DMS153 treated with DMSO at 0.1 percent for 48 hours (cell line): ENCODE measurements around the gene OR13J1.
"Not testable (repeated sequence)": the region's sequence is repeated elsewhere in the genome, so short reads cannot be mapped to it uniquely, and the experiment has no call there.

Source experiments
- DNase-seq: peaks from one replicate; lab custom pipeline; 2025; ENCODE audit not compliant: unreplicated experiment; lab: John Stamatoyannopoulos, UW

OR13J1 gene

DNA sequence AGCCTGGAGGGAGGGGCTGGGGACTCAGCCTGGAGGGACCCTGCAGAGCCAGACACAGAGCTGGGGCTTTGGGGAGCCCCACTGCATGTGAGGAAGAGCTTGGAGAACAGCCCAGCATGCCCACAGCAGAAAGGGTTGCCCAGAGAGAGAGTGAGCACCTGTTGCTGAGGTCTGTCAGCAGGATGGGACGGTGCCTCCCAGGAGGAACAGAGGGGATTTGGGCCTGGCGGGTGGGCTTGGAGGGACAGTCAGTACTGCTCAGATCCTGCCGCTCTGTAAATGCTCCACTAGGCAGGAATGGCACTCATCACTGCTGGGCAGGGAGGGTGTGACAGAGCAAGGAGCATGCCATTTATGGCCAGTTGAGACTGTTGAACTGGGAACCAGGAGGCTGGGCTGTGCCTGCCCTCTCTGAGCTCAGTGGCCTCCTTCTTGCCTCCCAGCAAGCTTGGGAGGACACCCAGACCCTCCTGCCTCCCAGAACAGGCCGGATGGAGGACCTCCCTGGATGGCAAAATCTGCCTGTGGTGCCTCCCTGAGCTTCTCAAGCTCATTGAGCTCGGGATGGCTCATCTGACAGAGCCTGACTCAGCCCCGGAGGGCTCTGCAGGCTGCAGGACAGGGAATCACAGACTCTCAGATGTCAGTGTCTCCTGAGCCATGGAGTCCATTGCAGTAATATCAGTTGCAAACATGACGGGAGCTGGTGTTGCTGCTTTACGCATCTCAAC, 35.0 kb upstream of the OR13J1 start:
- no peak for DNase-seq

- DNase-seq: no peak
Observed at GRCh38 chr9:35904338-35904737, 34.1 kb upstream of the OR13J1 start.

DNA sequence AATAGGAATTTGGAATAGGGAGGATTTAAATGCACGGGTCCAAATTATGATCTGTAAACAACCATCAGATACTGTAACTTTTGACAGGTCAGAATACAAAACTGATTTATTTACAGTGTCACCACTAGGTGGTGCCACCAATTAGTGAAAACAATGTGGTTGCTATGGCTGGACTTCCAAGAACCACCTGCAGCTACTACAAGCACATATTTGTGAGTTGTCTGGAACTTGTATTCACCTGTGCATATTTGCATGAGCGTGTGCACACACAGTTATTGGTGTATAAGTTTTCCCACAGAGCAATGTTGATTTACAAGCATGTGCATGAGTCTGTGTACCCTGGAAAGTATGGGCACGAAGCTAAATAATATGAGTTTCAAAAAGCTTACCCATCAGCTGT, 32.8 kb upstream of the OR13J1 start:
- peak; percentile 59 for DNase-seq

DNA sequence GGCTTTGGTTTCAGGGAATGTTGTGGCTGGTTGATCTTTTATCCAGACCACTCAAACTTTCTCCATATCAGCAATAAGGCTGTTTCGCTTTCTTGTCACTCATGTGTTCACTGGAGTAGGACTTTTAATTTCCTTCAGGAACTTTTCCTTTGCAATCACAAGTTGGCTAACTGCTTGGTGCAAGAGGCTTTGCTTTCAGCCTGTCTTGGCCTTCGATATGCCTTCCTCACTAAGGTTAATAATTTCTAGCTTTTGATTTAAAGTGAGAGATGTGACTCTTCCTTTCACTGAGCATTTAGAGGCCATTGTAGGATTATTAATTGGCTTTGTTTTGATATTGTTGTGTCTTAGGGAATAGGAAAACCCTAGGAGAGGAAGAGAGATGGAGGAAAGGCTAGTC, 28.8 kb upstream of the OR13J1 start:
- DNase-seq: no peak

- no peak for DNase-seq
Observed at GRCh38 chr9:35898337-35898736, 28.1 kb upstream of the OR13J1 start.

GRCh38 chr9:35897376-35898099, 27.3 kb upstream of the OR13J1 start:
- not testable (repeated sequence) for DNase-seq

DNA sequence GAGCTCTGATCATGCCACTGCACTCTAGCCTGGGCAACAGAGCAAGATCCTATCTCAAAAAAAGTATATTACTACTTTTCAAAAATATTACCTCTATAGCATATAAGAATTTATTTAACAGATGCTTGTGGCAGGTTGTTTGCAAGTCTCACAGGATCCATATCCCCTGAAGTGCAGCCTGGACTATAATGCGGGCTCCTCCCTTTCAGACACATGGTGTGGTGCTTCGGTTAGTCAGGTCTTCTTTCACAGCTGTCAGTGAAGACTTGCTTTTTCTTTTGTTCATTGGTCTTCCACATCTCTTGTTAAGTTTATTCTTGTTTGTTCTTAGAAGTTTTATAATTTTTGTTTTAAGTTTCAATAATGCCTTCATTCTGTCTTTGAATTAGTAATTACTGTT, 26.4 kb upstream of the OR13J1 start:
- no peak for DNase-seq

DNA sequence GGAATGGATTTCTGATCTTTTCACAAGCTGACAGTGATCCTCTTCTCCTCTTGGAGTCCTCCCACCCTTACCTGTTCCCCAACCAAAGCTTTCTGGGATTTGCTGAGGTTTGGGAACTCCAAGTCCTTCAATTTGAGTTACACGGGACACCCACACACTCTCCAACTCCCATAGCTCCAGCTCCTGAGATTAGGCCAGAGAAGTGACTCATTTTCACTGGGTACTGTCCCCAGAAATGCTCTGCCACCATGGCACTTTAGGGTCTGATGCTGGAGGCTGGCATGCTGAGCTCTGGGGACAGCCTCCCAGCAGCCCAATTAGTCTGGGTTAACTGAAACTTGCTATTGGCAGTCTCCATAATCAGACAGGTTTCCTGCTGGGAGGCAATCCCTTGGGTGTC, 21.9 kb upstream of the OR13J1 start:
- no peak for DNase-seq

GRCh38 chr9:35891646-35892045, 21.4 kb upstream of the OR13J1 start:
- no peak for DNase-seq

DNA sequence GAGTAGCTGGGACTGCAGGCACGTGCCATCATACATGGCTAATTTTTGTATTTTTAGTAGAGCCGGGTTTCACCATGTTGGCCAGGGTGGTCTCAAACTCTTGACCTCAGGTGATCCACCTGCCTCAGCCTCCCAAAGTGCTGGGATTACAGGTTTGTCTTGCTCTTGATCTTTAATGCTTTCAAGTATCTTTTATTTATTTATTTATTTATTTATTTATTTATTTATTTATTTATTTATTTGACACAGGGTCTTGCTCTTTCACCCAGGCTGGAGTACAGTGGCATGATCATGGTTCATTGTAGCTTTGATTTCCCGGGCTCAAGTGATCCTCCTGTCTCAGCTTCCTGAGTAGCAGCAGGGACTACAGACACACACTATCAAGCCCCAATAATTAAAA, 14.7 kb upstream of the OR13J1 start:
- not testable (repeated sequence) for DNase-seq

DNA sequence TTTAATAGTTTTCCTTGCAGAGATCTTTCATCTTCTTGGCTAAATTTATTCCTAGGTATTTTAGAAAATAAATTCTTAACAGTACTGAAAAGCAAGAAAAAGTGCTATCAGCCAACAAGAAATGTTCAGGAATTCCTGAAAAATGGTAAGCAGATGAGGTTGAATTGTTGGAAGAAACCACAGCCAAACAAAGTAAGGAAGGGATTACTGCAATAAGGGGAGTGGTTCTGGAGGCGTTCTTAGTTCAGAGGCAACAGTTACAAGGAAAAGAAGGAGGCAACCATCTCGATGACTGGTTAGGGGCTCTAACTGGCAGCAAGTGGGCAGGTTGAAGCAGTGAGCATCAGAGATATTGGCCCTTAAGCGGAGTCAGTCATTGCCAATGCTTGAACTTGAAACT, 12.8 kb upstream of the OR13J1 start:
- DNase-seq: no peak

DNA sequence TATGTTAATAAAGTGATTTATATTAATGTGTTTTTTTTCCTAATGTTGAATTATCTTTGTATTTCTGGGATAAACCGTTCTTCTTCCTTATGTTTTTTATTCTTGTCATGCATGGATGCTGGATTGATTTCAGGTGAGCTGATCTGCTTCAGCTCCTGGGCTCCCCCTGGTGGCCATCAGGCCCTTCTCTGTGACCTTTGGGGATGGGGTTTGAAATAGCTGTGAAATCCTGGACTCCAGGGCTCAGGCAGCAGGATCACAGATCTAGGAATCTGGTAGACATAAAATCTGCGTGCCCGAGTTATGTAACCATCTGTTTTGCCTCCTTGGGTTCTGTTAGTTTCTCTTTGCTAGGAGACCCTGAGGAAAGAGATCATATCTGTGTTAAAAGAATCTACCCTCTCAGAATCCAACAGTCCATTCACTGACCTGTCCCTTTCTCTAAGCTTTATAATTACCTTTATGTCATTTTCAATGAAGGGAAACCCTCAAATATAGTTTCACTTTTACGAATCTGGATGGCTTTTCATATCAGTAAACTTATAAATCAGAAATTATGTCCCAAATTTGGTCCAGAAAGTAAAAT, 12.2 kb upstream of the OR13J1 start:
- DNase-seq: peak; percentile 40

- DNase-seq: no peak
Observed at GRCh38 chr9:35872505-35872904, 2.3 kb upstream of the OR13J1 start.

GRCh38 chr9:35871545-35871944, 1.3 kb upstream of the OR13J1 start:
- DNase-seq: no peak

- no peak for DNase-seq
Observed at GRCh38 chr9:35869621-35870216, 482 bp downstream of the OR13J1 start.

DNA sequence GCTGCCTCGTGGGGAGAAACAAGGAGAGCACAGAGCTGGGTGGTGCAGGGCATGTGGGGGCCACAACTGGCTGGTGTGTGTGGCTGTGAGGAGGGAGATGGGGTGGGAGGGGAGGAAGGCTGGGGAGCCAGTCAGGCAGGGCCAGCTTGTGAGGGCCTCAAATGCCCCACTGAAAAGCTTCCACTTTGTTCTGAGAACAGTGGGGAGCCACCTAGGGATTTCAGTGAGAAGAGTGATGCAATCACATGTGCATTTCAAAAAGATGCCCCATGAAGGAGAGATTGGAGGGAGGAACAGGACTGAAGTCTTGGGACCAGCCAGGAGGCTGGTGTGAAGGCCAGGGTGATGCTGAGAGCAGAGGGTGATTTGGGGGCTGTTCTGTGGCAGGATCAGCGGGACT, 1.3 kb downstream of the OR13J1 start:
- no peak for DNase-seq

DNA sequence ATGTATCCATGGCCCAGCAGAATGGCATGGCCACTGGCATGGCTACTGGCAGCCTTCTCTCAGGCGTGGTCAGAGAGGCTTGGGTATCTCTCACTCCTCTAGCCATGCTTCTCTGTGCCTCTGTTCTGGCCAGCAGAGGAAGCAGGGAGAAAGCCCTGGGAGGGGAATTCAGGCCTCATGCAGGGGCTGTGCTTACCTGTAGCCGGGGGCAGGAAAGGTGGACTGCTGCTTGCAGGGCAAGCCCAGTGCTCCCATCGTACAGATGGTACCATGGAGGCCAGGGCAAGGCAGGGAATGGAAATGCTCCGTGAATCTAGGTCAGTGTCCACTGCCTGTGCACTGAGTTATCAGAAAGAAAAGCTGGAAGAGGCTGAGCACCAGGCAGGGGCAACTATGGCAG, 2.7 kb downstream of the OR13J1 start:
- no peak for DNase-seq

GRCh38 chr9:35864695-35865255, 5.4 kb downstream of the OR13J1 start:
- no peak for DNase-seq

- DNase-seq: no peak
Observed at GRCh38 chr9:35863583-35863982, 6.6 kb downstream of the OR13J1 start.

- DNase-seq: no peak
Observed at GRCh38 chr9:35862328-35862727, 7.9 kb downstream of the OR13J1 start.

DNA sequence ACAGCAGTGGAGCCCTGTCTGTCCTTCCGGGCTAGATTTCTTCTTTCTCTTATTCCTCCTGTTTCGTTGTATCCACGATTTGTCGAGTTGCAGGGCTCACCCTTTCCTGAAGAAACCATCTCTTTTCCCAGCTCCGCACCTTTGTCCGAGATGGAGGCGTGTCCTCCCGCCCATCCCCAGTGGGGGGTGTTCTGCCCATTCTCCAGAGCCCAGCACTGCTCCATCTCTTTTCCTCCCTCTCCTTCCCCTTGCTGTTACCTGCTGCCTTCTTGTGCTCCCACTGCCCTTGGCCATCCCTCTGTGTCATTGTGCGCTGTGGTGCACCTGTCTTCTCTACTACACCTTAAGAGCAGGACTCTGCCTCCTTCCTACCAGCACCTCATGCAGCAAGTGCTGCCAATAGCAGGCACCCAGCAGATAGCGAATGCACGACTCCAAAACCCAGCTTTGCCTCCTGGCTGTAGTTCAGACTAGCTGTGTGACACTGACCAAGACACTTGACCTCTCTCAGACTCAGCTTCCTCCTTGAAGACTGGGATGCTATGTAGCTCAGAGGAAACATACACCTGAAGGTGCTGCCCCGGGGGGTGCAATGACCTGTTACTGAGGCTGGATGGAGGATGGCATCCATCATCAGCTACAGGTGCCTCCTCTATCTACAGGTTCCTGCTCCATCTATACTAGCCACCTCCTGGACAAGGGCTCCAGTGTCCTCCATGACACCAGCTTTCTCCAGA, 8.9 kb downstream of the OR13J1 start:
- DNase-seq: no peak
